Caki2 (cell line): Measurements from ENCODE around the gene LBR. TPM values are rescaled to one million over a fixed set of nuclear protein-coding genes. Genes with fewer than 3 reads are reported as not detected.

Source experiments
- DNase-seq: peaks from one replicate; pipeline ENCODE4 v3.0.0-alpha.2; 2015; ENCODE audit warnings: low read depth
- in situ Hi-C: cut with HindIII; loops from 2 replicates; pipeline ENCODE4 v1.10.0; 2016; ENCODE audit warnings: low sequenced_read_pairs, low pct_unique_long_range_greater_than_20kb, mixed read lengths
- total RNA-seq: library from RNA; depleted of rRNA; stranded (reverse); fragments of >200 nt; shearing (Covaris generic); gene quantifications from 2 replicates; pipeline ENCODE4 v1.2.3, GENCODE V29; 2014; ENCODE audit warnings: low replicate concordance; rRNA removed

LBR gene
- total RNA-seq, 1 experiment from 2014 or later = 53.4 TPM

GRCh38 chr1:225354906-225355305 is 72.9 kb downstream of the LBR start:
- in situ Hi-C loops = no loop called here
- no peak for DNase-seq

Other genes starting within 250 kb of the LBR start
- gene ENAH, start 225.1 kb upstream of the LBR start, total RNA-seq = 69.6 and 87.9 TPM in 2 replicates